HL-60/S4 (cell line): Measurements from ENCODE around the gene LGI1.
"Not testable (repeated sequence)": the region's sequence is repeated elsewhere in the genome, so short reads cannot be mapped to it uniquely, and the experiment has no call there.

Source experiments
- in situ Hi-C: fragments of 300-500 bp; cut with MboI; formaldehyde crosslinking; loops from 2 replicates; pipeline ENCODE4 v1.14.3; 2022; ENCODE audit warnings: low sequenced_read_pairs

Gene LGI1

DNA sequence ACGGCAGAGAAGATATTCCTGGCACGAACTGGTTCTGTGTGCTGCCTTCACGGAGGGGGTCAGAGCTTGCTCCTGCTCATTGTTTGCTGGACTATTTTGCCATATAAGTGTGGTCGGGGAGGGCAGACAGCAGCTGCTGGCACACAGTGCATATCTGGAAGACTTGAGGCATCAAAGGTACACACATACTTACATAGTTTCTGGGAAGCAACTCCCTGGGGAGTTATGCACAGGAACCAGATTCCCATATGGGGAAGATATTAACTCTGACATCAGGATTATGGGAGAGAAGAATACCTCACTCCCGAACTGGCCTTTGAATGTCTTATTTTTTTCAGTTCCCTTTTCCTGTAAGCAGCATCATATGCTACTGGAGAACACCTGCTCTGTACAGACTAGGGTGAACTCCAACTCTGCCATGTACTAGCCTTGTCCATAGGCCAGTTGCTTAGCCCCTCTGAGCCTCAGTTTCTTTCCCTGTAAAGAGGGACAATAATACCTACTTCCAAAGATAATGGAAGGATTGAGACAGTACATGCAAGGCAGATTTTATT is 41.5 kb downstream of the LGI1 start:
- in situ Hi-C loops = no loop called here

DNA sequence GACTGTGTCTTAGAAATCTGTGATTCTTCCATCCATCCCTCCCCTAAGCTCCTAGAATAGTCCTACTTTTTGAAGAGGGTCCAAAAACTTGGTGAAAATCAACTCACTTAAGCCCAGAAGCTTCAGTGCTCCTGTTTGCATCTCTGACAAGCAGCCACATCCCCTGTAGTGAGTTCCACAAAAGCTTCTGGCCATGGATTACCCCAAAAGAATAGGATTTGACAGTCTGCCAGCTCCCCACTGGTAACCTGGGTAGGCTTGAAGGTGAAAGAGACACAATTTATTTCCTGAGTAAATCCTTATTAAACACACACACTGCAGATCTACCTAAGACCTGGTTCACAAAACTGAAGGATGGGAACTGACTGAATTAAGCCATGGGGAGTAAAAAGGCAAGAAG is 46.5 kb downstream of the LGI1 start:
- in situ Hi-C loops = no loop called here

DNA sequence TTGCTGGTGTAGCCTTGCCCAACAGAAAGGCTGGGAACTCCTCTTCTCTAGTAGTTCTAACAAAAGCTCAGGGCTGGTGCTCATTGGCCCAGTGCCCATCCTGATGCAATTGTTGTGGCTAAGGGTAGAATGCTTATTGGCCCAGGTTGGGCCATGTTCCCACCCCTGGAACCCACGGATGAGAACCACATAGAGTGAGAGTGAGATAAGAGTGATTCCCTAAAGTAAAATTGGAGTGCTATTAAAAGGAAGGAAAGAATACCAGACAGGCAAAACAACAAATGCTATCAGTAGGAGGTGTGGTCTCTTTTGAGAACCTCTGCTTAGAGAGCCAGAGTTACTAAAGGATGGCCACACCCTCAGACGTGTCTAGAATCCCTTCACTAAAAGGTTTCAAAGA is 49.2 kb downstream of the LGI1 start:
- in situ Hi-C loops = no loop called here

DNA sequence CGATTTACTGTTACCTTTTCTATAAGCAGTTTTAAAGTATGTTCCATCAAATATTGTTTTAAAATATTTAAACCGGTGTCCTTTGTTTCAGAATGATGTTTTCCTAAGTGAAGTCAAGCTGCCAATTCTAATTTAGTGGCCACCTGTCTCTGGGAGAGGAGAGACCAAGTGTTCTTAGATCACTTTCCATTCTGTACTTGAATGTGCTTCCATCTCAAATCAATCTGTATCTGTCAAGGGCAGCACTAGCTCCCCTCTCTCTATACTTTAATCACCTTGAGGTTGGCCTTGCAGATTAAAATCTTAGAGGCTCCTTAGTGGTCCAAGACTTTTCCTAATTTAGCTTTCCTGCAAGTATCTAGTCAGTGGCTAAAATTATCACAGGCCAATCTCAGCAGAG is 49.6 kb downstream of the LGI1 start:
- in situ Hi-C loops = no loop called here

DNA sequence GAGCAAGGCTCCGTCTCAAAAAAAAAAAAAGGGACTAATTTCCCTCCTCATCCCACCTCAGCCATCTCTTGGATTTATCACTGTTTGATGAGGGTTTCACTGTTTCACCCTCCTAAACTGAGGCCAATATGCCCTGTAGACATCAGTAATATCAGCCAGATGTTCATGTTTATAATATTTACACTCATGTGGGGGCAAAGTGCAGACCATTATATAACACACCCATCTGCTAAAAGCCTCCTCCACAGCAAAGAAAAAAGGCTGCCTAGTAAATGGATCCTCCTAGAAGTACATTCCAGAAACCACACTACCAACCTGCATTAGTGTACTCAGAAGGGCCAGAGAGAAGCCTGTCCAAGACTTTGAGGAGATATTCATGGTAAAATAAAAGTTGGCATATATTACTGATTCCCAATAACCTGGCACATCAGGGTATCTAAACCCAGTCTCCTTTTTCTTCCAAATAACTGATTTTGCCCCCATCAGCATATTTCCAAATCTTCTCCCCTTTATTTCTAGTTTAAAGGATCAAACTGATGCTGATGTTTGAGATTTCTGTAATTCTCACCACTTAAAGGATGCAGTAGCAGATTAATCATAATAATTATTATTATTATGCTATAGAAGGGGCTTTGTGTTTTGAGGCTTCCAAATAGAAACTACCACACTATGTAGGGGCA is 55.1 kb downstream of the LGI1 start:
- in situ Hi-C loops = no loop called here

DNA sequence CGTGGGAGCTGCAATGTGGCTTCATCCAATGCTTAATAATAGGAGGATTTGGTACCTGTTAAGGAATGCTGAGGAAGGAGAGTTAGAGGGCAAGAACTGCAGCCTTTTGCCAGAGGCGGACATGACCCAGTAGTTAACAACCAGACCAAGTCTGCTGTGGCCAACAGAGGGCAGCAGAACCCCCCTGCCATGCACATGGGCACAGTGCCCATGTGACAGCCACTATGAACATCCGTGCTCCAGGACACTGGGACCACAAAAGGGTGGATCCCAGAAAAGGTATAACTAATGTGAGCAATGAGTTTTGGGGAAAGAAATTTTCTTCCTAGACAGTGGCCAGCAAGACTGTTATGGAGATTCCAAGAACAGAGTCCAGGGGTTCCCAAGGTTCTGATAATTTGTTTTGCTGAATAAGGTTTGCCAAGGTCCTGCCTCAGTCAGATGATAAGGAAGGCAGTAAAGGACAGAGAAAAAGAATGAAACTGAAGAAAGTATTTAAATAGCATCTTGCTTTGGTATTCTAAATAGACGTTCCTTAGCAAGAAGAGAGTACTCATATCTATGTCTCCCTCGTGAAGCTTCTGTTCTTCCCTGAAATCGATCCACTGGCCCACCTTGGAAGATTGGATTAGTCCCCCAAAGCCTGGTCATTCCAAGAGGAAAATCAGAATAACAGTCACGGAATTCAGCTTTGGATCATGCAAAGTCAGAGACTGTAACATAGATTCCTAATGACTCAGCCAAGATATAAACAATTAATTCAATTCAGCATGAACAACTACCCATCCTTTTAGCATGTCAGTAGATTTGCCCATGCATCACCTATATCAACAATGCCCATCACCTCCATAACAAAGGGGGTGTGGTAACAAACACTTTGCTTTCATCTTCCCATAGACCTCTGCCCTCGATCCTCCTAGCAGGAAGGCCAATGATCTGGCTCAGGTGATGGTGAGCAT is 56.0 kb downstream of the LGI1 start:
- in situ Hi-C loops = no loop called here

DNA sequence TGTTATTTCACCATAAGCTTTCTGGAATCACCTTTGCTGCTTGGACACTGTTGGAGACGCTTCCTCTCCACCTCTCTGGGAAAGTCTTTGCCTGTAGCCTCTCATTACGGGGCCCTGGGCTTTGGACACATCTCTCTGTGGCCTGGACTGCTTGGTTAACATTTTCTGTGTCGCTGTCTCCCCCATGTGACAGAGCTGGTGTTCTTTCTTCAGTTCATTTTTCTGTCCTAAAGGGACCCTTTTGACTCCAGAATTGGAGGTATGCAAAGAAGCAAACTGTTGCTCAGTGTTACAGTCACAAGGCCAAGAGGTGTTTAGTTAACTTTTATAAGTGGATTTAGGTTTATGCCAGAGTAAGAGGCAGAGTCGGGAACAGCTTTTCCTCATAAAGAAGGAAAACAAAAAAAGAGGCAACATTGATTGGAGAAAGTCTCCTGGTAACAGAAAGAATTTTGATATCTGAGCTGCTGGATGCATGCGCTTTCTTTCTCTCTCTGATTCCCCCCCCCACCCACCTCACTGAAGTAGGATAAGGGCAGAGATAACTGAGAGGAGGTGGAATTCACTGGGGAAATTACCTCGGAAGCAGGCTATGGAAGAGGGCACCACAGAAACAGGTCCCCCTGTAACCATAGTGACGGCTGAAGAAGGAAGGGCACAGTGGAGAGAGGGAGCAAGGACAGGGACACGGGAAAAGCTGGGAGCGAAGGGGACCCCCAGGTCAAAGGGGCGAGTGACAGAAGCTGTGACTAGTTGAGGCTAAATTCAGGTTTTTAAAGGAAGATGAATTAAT is 57.8 kb downstream of the LGI1 start:
- in situ Hi-C loops = no loop called here

DNA sequence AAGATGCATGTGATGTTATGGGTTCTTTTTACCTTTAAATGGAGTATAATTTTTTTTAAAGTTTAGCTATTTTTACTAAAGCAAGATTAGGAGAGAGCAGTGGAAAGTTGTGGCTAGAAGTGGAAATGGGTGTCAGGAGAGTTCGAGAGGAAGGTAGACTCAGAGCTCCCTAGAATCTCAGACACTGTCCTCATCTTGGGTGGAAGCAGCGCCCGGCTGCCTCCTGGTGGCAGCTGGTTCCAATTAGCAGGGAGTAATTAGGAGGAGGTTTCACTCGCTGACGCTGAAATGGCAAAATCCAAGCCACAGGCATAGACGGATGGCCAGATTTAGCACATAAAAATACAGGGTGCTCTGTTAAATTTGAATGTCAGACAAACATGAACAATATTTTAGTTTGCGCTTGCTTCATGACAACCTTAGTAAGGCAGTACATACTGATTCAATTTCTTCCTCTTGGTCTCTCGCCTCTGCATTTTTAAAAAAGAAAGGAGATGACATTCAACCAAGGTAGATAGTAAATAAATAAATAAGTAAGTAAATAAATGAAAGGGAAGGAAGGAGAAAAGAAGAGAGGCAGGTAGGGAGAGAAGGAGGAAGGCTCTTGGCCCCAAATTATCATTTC is 58.5 kb downstream of the LGI1 start:
- in situ Hi-C loops = no loop called here

DNA sequence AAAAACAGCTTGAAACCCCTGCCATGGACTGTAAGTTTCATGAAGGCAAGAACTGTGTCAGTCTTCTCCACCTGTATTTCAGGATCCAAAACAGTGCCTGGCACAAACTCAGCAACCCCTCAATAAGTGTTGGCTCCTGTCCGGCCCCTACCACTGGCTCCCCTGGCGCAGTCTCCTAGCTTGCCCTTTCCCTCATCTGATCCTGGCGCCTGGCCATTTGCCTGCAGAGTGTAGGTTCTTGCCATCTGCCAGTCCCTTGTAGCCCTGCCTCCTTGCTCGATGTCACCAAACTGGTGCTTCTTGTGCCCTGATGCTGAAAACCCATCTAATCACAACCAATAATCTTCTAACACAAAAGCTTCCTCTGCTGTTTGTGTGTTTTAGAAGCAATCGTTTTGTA is 60.4 kb downstream of the LGI1 start:
- in situ Hi-C loops = no loop called here

DNA sequence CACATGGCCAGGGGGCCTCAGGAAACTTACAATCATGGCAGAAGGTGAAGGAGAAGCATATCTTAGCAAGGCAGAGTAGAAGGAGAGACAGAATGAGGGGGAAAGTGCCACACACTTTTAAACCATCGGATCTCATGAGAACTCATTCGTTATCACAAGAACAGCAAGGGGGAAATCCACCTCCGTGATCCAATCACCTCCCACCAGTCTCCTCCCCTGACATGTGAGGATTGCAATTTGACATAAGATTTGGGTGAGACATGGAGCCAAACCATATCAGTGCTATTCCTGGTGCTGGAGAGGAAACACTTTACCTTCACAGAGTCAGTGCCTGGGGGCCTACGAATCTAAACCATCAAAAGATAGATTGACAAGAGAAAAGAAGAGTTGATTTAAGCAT is 61.8 kb downstream of the LGI1 start:
- in situ Hi-C loops = no loop called here

DNA sequence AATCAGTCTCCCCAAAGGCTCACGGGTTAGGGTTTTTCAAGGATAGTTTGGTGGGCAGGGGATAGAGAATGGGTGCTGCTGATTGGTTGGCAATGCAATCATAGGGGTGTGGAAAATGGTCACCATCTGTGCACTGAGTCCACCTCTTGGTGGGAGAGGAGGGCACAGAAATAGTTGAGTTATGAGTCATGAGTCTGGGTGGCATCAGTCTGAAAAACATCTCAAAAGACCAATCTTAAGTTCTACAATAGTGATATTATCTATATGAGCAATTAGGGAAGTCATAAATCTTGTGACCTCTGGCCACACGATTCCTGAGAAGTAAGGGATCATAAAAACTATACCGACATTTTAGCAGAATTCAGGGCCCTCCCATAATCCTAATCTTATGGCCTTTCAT is 62.7 kb downstream of the LGI1 start:
- in situ Hi-C loops = no loop called here

DNA sequence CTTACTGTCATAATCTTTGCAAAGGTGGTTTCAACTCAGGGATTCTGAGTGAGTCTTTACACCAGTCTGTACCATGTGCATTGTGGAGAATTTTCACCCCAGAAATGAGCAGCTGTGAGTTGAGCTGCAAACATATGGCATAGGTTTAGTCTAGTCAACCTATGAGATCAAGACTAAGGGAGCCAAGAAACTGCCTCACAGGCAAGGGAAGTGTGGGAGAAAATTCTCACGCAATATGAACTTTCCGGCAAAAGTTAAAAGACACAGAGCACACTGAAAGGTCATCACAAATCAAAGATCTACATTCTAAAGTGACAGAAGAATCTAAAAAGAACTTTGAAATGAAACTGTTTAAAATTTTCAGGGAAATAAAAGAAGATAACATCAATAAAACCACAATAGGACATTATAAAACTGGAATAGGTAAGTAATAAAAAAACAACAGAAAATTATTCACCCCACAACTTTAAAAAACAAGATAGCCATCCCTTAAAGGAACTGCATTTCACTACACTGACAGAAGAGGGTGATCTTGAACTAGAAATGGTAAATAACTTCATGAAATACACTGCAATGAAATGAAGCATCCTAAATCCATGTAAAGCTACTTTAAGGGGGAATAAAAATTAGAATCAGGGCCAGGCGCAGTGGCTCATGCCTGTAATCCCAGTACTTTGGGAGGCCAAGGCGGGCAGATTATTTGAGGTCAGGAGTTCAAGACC is 63.5 kb downstream of the LGI1 start:
- in situ Hi-C loops = no loop called here

DNA sequence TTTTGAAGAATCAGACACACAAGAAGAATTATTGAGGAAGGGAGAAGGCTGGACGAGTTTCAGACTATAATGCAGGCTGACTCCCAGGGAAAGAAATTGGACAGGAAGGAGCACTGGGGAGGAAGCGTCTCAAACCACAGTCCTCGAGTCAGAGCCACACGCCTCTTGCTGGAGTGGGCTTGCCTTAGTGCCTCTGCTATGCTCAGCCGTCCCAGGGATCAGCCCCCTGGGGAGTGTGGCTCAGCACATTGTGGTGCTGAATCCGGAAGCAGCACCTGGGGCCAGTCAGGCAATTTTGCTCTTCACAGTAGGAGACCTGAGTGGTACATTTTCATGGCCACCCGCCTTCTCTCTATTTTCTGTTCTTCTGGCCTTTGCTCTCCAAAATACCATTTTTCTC is 68.6 kb downstream of the LGI1 start:
- in situ Hi-C loops = no loop called here

DNA sequence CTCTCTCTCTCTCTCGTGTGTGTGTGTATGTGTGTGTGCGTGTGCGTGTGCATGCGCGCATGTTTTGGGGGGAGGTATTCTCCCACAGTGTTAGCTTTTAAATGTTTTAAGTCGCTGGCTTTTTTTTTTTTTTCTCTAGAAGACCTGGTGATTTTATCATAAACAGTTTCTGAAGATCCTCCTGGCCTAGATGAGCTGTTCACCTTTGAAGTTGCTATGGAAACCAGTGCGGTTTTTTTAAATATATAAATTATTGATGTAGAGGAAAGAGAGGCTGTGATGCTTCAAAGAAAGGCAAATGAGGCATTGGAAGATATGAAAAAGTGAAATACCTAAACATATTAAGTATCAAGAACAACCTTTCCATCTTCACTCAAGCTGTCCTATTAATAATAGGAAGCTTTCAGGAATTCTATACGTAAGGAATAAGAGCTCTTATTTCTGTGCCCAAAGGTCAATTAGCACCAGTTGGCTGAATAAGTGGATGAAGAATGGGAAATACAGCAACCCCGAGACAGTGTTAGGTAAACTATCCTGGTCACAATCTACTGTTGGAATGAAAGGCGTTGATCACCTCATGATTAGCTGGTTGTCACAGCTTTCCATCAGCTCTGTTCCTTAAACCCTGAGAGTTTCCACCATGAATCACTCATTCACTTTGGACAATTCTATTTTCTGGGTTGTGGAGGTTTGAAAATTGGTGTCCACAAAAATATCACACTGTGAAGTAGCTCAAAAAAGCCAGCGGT is 69.5 kb downstream of the LGI1 start:
- in situ Hi-C loops = no loop called here

DNA sequence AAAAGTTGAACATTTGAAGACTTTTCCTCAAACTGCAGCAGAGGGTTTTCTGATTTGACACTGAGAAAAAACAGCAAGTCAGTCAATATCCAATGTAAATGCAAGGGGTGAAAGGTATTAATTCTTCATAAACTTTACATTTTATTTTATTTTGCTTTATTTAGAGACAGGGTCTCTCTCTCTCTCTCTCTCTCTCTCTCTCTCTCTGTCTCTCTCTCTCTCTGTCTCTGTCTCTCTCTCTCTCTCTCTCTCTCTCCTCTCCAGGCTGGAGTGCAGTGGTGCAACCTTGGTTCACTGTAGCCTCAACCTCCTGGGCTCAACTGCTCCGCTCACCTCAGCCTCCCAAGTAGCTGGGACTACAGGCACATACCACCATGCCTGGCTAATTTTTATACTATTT is 73.3 kb downstream of the LGI1 start:
- in situ Hi-C loops = not testable (repeated sequence)

DNA sequence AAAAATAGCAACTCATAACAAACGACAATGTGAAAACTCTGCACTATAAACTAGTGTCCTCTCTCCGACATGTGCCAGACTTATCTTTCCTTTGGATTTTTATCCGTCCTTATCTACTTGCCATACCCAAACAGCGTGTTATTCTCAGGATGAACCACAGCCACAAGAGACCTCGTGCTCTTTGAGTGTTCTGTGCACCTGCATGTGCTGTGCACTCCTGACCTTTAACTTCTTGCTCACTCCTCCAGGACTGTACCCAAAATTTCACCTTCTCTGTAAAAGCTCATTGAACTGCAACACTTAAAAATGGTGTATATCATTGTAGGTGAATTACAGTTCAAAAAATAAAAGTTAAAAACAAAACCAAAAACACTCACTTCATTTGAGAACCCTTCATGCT is 78.0 kb downstream of the LGI1 start:
- in situ Hi-C loops = no loop called here

DNA sequence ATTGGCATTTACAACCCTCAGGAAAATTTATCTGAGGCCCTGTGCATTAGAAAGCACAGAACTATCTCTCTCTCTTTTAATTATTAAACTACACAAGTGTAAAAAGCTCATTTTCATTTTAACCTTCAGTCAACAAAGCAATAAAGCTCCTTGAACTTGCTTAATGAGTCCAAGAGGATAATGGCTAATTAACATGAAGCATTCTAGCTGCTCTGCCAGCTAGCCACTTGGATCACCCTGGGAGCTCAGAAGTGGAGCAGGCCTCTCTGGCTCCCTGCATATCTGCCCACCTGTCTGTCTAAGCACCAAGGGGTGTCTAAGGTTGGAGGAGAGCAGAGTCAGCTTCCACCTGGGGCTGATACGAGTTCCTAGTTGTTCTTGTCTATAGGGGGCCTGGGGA is 80.1 kb downstream of the LGI1 start:
- in situ Hi-C loops = no loop called here

DNA sequence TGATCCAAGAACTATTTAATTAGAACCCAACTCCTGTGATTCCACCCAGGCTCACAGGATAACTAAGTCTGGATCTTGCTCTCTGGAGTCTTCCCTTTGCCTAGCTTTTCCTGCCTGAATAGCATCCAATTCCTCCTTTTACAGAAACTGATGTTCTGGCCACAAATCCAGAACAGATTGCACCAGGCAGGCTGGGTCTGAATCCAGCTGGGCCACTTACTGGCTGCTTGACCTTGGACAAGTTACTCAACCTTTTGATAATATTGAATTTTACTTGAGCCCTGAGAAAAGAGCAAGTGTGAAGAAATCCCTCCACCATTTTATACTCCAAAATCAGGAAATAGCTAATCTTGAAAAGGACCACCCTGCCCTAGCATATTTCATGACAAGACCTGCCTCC is 80.5 kb downstream of the LGI1 start:
- in situ Hi-C loops = no loop called here

DNA sequence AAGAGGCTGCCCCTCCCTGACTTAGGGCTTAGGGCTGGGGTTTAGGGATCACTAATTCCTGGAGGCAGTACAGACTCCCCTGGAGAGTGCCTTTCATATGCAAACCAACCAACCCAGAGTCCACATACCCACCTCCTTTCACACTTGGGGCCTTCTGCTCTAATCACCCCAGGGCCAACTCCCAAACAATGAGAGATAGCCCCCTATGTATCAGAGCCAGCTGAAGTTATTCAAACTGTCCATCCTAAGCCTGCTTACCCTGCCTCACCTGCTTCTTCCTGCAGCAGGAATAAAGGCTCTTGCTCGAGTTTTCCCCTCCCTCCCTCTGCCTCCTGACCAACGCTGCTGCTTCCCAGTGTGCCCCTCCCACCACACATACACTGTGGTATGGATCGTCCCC is 84.2 kb downstream of the LGI1 start:
- in situ Hi-C loops = no loop called here
